Measurements from ENCODE around the gene ARL4D.
"Not testable (repeated sequence)": the region's sequence is repeated elsewhere in the genome, so short reads cannot be mapped to it uniquely, and the experiment has no call there.

Gene ARL4D

GRCh38 chr17:43371227-43371821 is 27.5 kb upstream of the ARL4D start:
- DNase-seq = no peak

- no peak for DNase-seq
Observed at GRCh38 chr17:43372273-43372911, 26.4 kb upstream of the ARL4D start.

- DNase-seq = no peak
Observed at GRCh38 chr17:43373356-43373755, 25.4 kb upstream of the ARL4D start.

- not testable (repeated sequence) for DNase-seq
Observed at GRCh38 chr17:43375915-43376314, 22.9 kb upstream of the ARL4D start.

- no peak for DNase-seq
Observed at GRCh38 chr17:43377056-43377810, 21.6 kb upstream of the ARL4D start.

- no peak for DNase-seq
Observed at GRCh38 chr17:43378766-43379165, 20.0 kb upstream of the ARL4D start.

GRCh38 chr17:43380307-43380706 is 18.5 kb upstream of the ARL4D start:
- DNase-seq = no peak

GRCh38 chr17:43381204-43381603 is 17.6 kb upstream of the ARL4D start:
- no peak for DNase-seq

- no peak for DNase-seq
Observed at GRCh38 chr17:43381621-43382020, 17.2 kb upstream of the ARL4D start.

GRCh38 chr17:43382776-43383175 is 16.0 kb upstream of the ARL4D start:
- no peak for DNase-seq

- DNase-seq = no peak
Observed at GRCh38 chr17:43383372-43383771, 15.4 kb upstream of the ARL4D start.

- no peak for DNase-seq
Observed at GRCh38 chr17:43383826-43384475, 14.8 kb upstream of the ARL4D start.

- no peak for DNase-seq
Observed at GRCh38 chr17:43384476-43384862, 14.3 kb upstream of the ARL4D start.

GRCh38 chr17:43385046-43385831 is 13.6 kb upstream of the ARL4D start:
- no peak for DNase-seq

GRCh38 chr17:43388359-43389045 is 10.3 kb upstream of the ARL4D start:
- DNase-seq = peak; percentile 59

- DNase-seq = peak; percentile 83
Observed at GRCh38 chr17:43389046-43389947, 9.5 kb upstream of the ARL4D start.

GRCh38 chr17:43392397-43392796 is 6.4 kb upstream of the ARL4D start:
- no peak for DNase-seq

- peak; percentile 95 for DNase-seq
Observed at GRCh38 chr17:43393944-43394482, 4.8 kb upstream of the ARL4D start.

- DNase-seq = not testable (repeated sequence)
Observed at GRCh38 chr17:43394696-43395095, 4.1 kb upstream of the ARL4D start.

- no peak for DNase-seq
Observed at GRCh38 chr17:43395165-43395564, 3.6 kb upstream of the ARL4D start.

Measured in NCI-H1694 (cell line).